Measurements from ENCODE around the gene CHMP1A. TPM values are rescaled to one million over a fixed set of nuclear protein-coding genes. Genes with fewer than 3 reads are reported as not detected.
"Not testable (repeated sequence)": the region's sequence is repeated elsewhere in the genome, so short reads cannot be mapped to it uniquely, and the experiment has no call there.

Gene CHMP1A
- total RNA-seq, 5 donors from 2014 or later (not counting 1 experiment from before 2014, with no cell fraction given): 73.1 to 97.4 (median 90.4) TPM

DNA sequence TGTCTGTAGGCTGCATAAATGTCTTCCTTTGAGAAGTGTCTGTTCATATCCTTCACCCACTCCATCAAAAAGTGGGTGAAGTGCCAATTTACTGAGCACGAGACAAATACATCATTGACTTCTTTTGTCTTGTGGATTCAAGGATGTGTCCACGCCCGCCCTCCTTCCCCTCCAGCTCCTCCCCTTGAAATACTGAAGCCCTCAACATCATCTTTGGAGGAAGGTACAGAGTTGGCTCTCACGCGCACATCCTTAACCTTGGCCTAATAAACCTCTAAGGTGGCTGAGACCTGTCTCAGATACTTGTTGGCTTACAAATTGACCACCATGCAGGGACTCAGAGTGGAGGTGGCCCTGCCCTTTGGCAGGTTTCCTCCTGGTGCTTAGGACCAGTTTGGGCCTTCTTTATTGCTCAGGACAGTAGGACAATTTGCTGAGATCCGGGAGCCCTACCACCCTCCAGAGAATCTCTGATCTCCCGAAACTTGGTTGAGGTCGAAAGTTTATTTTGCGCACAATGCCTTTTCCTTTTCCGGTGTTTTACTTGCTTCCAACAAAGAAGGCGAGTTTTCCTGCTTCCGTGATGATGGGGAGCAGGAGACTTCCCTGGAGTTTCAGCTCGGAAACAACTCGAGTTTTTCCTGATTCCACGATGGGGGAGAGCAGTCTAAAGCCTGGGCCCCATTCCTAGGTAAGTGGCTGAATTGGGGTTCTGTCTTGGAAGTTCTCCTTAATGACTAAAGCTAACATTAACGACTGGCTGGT is 14.9 kb upstream of the CHMP1A start:
- Mint-ChIP-seq H3K36me3 (no peaks in the 10 kb centered on the region), H3K27ac (no peak overlapping the region), H3K4me3 (no peak overlapping the region), H3K27me3 (no peaks in the 10 kb centered on the region), H3K4me1 (peaks cover 9 to 13% (median 11%) of the 10 kb centered on the region in 3 donors), H3K9me3 (no peaks in the 10 kb centered on the region)
- CTCF ChIA-PET: no interaction called here
- no peak overlapping the region for H3K27ac ChIP-seq (ENCODE audit: low read length)
- POLR2A ChIA-PET: no interaction called here
- H3K36me3 ChIP-seq (ENCODE audit: control insufficient read depth in 2 of 2, extremely low read depth in 1 of 2, insufficient read depth in 1 of 2, low read length in 1 of 2): no peaks in the 10 kb centered on the region
- no peaks in the 10 kb centered on the region for H3K27me3 ChIP-seq (replicated peaks in 1 of 2; ENCODE audit: control insufficient read depth in 2 of 2, extremely low read depth in 1 of 2, insufficient read depth in 2 of 2, low read length in 1 of 2)
- no peak for ATAC-seq (replicated peaks in 1 of 4)
- DNase-seq: no peak
- H3K9me3 ChIP-seq: no peaks in the 10 kb centered on the region
- 96% methylated on average over 9 of the region's 16 CpGs for WGBS (ENCODE audit: insufficient coverage)
- peaks cover 0 to 5% of the 10 kb centered on the region in 2 experiments for H3K4me1 ChIP-seq (ENCODE audit: control insufficient read depth in 1 of 2, extremely low read depth in 1 of 2, insufficient read depth in 2 of 2, low read length in 2 of 2)
- H3K4me3 ChIP-seq (ENCODE audit: control insufficient read depth in 1 of 2, extremely low read depth in 1 of 2, low read length in 1 of 2): no peak overlapping the region

DNA sequence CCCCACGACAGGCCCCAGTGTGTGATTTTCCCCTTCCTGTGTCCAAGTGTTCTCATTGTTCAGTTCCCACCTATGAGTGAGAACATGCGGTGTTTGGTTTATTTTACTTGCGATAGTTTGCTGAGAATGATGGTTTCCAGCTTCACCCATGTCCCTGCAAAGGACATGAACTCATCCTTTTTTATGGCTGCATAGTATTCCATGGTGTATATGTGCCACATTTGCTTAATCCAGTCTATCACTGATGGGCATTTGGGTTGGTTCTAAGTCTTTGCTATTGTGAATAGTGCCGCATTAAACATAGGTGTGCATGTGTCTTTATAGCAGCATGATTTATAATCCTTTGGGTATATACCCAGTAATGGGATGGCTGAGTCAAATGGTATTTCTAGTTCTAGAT is 14.1 kb upstream of the CHMP1A start:
- H3K4me3 ChIP-seq (ENCODE audit: control insufficient read depth in 1 of 2, extremely low read depth in 1 of 2, low read length in 1 of 2); CTCF ChIA-PET: not testable (repeated sequence)
- POLR2A ChIA-PET: interaction anchor here in 1 of 2 donors (0.7 kb wide), 1 partner anchor 223 kb away, joined by 3 read pairs; no protein-coding TSS in a partner anchor

DNA sequence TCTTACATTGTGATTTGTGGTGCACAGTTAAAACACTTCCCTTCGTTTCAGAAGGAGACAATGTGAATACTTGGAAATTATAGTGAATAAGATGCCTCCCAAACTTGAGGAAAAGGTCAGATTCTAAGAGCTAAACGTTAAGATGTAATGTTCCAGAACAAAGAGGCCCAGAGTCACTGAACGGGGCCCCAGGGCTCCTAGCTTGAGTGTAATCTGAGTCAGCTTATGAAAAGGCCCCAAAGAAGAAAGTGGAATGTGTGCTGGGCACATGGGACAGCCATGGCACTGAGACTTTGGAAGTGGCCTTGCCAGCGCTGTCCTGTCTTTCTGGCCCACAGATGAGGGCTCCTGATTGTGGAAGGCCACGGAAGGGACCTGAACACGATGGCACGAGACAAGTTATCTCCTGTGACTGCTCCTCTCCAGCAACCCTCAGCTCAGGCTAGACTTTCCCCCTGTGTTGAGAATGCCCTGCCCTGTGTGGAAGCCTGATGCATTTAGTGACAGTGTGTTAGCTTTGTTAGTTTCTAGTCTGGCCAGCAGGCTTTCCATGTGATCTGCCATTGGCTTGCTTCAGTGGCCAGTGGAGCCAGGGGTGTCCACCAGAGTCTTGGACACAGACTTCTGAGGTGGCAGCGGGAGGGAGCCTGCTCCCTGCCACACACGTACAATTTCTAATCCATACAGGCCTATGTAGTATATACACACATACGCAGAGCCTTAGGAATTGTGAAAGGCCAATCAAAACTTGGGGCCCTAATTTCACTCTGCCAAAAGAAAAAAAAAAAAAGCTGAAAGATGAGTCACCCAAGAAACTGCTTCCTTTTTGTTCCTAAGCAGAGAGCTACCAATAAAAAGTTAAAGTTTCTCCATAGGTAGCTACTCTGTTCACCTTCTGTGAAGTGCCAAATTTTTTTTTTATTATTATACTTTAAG is 13.3 kb upstream of the CHMP1A start:
- CTCF ChIA-PET: no interaction called here
- H3K27ac Mint-ChIP-seq: no peak overlapping the region
- POLR2A ChIA-PET: interaction anchor here in 1 of 2 donors (0.7 kb wide), 1 partner anchor 222 kb away, joined by 3 read pairs; no protein-coding TSS in a partner anchor

More for the DNA sequence above, 14.1 kb upstream of the CHMP1A start:
- not testable (repeated sequence) for H3K9me3 Mint-ChIP-seq; H3K36me3 ChIP-seq (ENCODE audit: control insufficient read depth in 2 of 2, extremely low read depth in 1 of 2, insufficient read depth in 1 of 2, low read length in 1 of 2); H3K4me1 ChIP-seq (ENCODE audit: control insufficient read depth in 1 of 2, extremely low read depth in 1 of 2, insufficient read depth in 2 of 2, low read length in 2 of 2); DNase-seq; H3K27ac ChIP-seq (ENCODE audit: low read length); H3K36me3 Mint-ChIP-seq; H3K4me3 Mint-ChIP-seq; H3K27me3 Mint-ChIP-seq; H3K27me3 ChIP-seq (replicated peaks in 1 of 2; ENCODE audit: control insufficient read depth in 2 of 2, extremely low read depth in 1 of 2, insufficient read depth in 2 of 2, low read length in 1 of 2); H3K9me3 ChIP-seq; H3K27ac Mint-ChIP-seq; ATAC-seq (replicated peaks in 1 of 4)
- peaks cover 9 to 13% (median 11%) of the 10 kb centered on the region in 3 donors for H3K4me1 Mint-ChIP-seq
- WGBS (ENCODE audit: insufficient coverage): no CpG with 5 or more reads among the region's 4 CpGs

DNA sequence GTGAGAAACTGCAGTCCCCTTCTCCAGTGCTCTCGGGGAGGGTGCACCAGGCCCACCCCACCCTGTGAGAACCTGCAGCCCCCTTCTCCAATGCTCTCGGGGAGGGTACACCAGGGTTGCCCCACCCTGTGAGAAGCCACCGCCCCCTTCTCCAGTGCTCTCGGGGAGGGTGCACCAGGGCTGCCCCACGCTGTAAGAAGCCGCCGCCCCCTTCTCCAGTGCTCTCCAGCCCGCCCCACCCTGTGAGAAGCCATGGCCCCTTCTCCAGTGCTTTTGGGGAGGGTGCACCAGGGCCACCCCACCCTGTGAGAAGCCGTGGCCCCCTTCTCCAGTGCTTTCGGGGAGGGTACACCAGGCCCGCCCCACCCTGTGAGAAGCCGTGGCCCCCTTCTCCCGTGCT is 12.2 kb upstream of the CHMP1A start:
- DNase-seq (no peak), ATAC-seq (replicated peaks in 1 of 4) (no peak)
- Mint-ChIP-seq H3K4me3 (no peak overlapping the region), H3K27me3 (no peaks in the 10 kb centered on the region), H3K9me3 (no peaks in the 10 kb centered on the region), H3K36me3 (no peaks in the 10 kb centered on the region), H3K27ac (no peak overlapping the region), H3K4me1 (peaks cover 9 to 13% (median 11%) of the 10 kb centered on the region in 3 donors)
- POLR2A ChIA-PET: no interaction called here
- CTCF ChIA-PET: no interaction called here
- peaks cover 0 to 5% of the 10 kb centered on the region in 2 experiments for H3K4me1 ChIP-seq (ENCODE audit: control insufficient read depth in 1 of 2, extremely low read depth in 1 of 2, insufficient read depth in 2 of 2, low read length in 2 of 2)
- no peak overlapping the region for H3K4me3 ChIP-seq (ENCODE audit: control insufficient read depth in 1 of 2, extremely low read depth in 1 of 2, low read length in 1 of 2)
- H3K9me3 ChIP-seq: no peaks in the 10 kb centered on the region
- H3K36me3 ChIP-seq (ENCODE audit: control insufficient read depth in 2 of 2, extremely low read depth in 1 of 2, insufficient read depth in 1 of 2, low read length in 1 of 2): no peaks in the 10 kb centered on the region
- no peak overlapping the region for H3K27ac ChIP-seq (ENCODE audit: low read length)
- 99% methylated on average over 12 of the region's 13 CpGs for WGBS (ENCODE audit: insufficient coverage)
- H3K27me3 ChIP-seq (replicated peaks in 1 of 2; ENCODE audit: control insufficient read depth in 2 of 2, extremely low read depth in 1 of 2, insufficient read depth in 2 of 2, low read length in 1 of 2): no peaks in the 10 kb centered on the region

More for the DNA sequence above, 13.3 kb upstream of the CHMP1A start:
- no peak for DNase-seq
- no peak overlapping the region for H3K4me3 Mint-ChIP-seq
- peaks cover 9 to 13% (median 11%) of the 10 kb centered on the region in 3 donors for H3K4me1 Mint-ChIP-seq
- peaks cover 0 to 5% of the 10 kb centered on the region in 2 experiments for H3K4me1 ChIP-seq (ENCODE audit: control insufficient read depth in 1 of 2, extremely low read depth in 1 of 2, insufficient read depth in 2 of 2, low read length in 2 of 2)
- WGBS (ENCODE audit: insufficient coverage): 90% methylated on average over 7 of the region's 10 CpGs
- H3K9me3 Mint-ChIP-seq: no peaks in the 10 kb centered on the region
- H3K36me3 ChIP-seq (ENCODE audit: control insufficient read depth in 2 of 2, extremely low read depth in 1 of 2, insufficient read depth in 1 of 2, low read length in 1 of 2): no peaks in the 10 kb centered on the region
- H3K27ac ChIP-seq (ENCODE audit: low read length): no peak overlapping the region
- ATAC-seq (replicated peaks in 1 of 4): no peak
- no peaks in the 10 kb centered on the region for H3K9me3 ChIP-seq
- no peaks in the 10 kb centered on the region for H3K27me3 ChIP-seq (replicated peaks in 1 of 2; ENCODE audit: control insufficient read depth in 2 of 2, extremely low read depth in 1 of 2, insufficient read depth in 2 of 2, low read length in 1 of 2)
- no peaks in the 10 kb centered on the region for H3K36me3 Mint-ChIP-seq
- H3K4me3 ChIP-seq (ENCODE audit: control insufficient read depth in 1 of 2, extremely low read depth in 1 of 2, low read length in 1 of 2): no peak overlapping the region
- H3K27me3 Mint-ChIP-seq: no peaks in the 10 kb centered on the region

DNA sequence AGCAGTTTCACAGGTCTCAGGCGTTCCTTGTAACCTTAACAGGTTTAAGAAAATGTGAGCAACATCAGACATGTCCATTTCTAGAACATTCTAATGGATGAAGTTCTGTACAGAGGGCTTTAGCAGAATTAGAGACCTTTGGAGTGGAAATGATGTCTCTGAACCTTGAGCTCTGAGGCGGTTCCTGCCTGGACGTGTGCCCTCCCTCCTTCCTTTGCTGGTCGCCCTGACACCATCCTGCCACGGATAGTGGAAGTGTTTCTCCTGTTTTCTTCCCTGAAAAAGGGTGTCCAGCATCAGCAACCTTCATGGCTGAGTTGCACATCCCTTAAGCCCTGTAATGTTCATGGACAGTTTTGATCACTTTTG is 11.3 kb upstream of the CHMP1A start:
- Histone ChIP-seq H3K4me3 (ENCODE audit: control insufficient read depth in 1 of 2, extremely low read depth in 1 of 2, low read length in 1 of 2) (no peak overlapping the region), H3K36me3 (ENCODE audit: control insufficient read depth in 2 of 2, extremely low read depth in 1 of 2, insufficient read depth in 1 of 2, low read length in 1 of 2) (peaks cover 0 to 2% of the 10 kb centered on the region in 2 donors), H3K27me3 (replicated peaks in 1 of 2; ENCODE audit: control insufficient read depth in 2 of 2, extremely low read depth in 1 of 2, insufficient read depth in 2 of 2, low read length in 1 of 2) (no peaks in the 10 kb centered on the region), H3K27ac (ENCODE audit: low read length) (no peak overlapping the region), H3K9me3 (no peaks in the 10 kb centered on the region), H3K4me1 (ENCODE audit: control insufficient read depth in 1 of 2, extremely low read depth in 1 of 2, insufficient read depth in 2 of 2, low read length in 2 of 2) (peaks cover 0 to 5% of the 10 kb centered on the region in 2 experiments)
- DNase-seq (no peak), ATAC-seq (replicated peaks in 1 of 4) (no peak)
- peak overlapping the region; percentile 21 to 43 (median 28) for H3K4me3 Mint-ChIP-seq
- peaks cover 9 to 13% (median 11%) of the 10 kb centered on the region in 3 donors for H3K4me1 Mint-ChIP-seq
- H3K27ac Mint-ChIP-seq: no peak overlapping the region
- CTCF ChIA-PET: no interaction called here
- peaks cover 4% of the 10 kb centered on the region for H3K36me3 Mint-ChIP-seq
- no CpG with 5 or more reads among the region's 5 CpGs for WGBS (ENCODE audit: insufficient coverage)
- POLR2A ChIA-PET: no interaction called here
- no peaks in the 10 kb centered on the region for H3K27me3 Mint-ChIP-seq
- no peaks in the 10 kb centered on the region for H3K9me3 Mint-ChIP-seq

DNA sequence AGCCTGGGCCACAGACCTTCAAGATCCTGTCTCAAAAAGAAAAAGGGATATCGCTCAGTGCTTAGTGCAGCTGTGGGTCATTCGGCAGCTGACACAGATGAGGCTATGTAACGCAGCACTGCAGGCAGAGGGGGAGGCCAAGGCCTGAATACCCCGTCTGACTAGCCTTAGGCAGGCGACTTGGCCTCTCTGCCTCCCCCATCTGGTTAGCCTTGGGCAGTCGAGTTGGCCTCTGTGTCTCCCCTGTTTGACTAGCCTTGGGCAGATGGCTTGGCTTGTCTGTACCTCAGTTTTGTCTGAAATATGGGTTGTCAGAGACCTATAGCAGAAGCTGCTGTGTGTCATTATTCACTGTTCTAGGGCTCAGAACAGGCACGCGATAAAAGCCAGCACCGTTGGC is 10.1 kb upstream of the CHMP1A start:
- Histone ChIP-seq H3K27ac (ENCODE audit: low read length) (no peak overlapping the region), H3K4me1 (ENCODE audit: control insufficient read depth in 1 of 2, extremely low read depth in 1 of 2, insufficient read depth in 2 of 2, low read length in 2 of 2) (peaks cover 0 to 5% of the 10 kb centered on the region in 2 experiments), H3K36me3 (ENCODE audit: control insufficient read depth in 2 of 2, extremely low read depth in 1 of 2, insufficient read depth in 1 of 2, low read length in 1 of 2) (peaks cover 0 to 8% of the 10 kb centered on the region in 2 donors), H3K4me3 (ENCODE audit: control insufficient read depth in 1 of 2, extremely low read depth in 1 of 2, low read length in 1 of 2) (no peak overlapping the region), H3K27me3 (replicated peaks in 1 of 2; ENCODE audit: control insufficient read depth in 2 of 2, extremely low read depth in 1 of 2, insufficient read depth in 2 of 2, low read length in 1 of 2) (no peaks in the 10 kb centered on the region), H3K9me3 (no peaks in the 10 kb centered on the region)
- DNase-seq: no peak
- CTCF ChIA-PET: no interaction called here
- H3K36me3 Mint-ChIP-seq: peaks cover 10% of the 10 kb centered on the region
- H3K4me3 Mint-ChIP-seq: peak overlapping the region in 1 of 3 donors; percentile 43
- peaks cover 9 to 13% (median 11%) of the 10 kb centered on the region in 3 donors for H3K4me1 Mint-ChIP-seq
- POLR2A ChIA-PET: interaction anchor here in 1 of 2 donors (0.7 kb wide), 1 partner anchor 10 kb away, joined by 4 read pairs; no protein-coding TSS in a partner anchor
- H3K27me3 Mint-ChIP-seq: no peaks in the 10 kb centered on the region
- no peak for ATAC-seq (replicated peaks in 1 of 4)
- 76% methylated on average over 6 of the region's 9 CpGs for WGBS (ENCODE audit: insufficient coverage)
- H3K27ac Mint-ChIP-seq: no peak overlapping the region
- no peaks in the 10 kb centered on the region for H3K9me3 Mint-ChIP-seq
